ENCODE measurements around the gene SEMA3G. TPM values are rescaled to one million over a fixed set of nuclear protein-coding genes. Genes with fewer than 3 reads are reported as not detected.

Gene SEMA3G
- total RNA-seq, 1 donor from 2014 or later = not detected

GRCh38 chr3:52487788-52488691, 43.1 kb upstream of the SEMA3G start:
- H3K36me3 Mint-ChIP-seq (ENCODE audit: low read depth) = peaks cover 80% of the 10 kb centered on the region
- POLR2A ChIA-PET = interaction anchor here (0.5 kb wide), 1 partner anchor 37 kb away, joined by 3 read pairs; no protein-coding TSS in a partner anchor

GRCh38 chr3:52487050-52487787, 42.3 kb upstream of the SEMA3G start:
- DNase-seq (no peak), ATAC-seq (ENCODE audit: low read depth) (no peak)
- no peak for TF ChIP-seq CTCF (IDR thresholded peaks at IDR 0.05)
- no peak overlapping the region for H3K4me3 Mint-ChIP-seq
- intact Hi-C loops (cut with micrococcal nuclease) = no loop called here
- ChIA-PET POLR2A (no interaction called here), CTCF (no interaction called here)
- H3K27me3 Mint-ChIP-seq = no peaks in the 10 kb centered on the region
- H3K4me1 Mint-ChIP-seq = no peaks in the 10 kb centered on the region
- peaks cover 78% of the 10 kb centered on the region for H3K36me3 Mint-ChIP-seq (ENCODE audit: low read depth)
- no peak overlapping the region for H3K27ac Mint-ChIP-seq
- H3K9me3 Mint-ChIP-seq = no peaks in the 10 kb centered on the region

More at GRCh38 chr3:52487788-52488691, 43.1 kb upstream of the SEMA3G start:
- DNase-seq (no peak), ATAC-seq (ENCODE audit: low read depth) (no peak)
- H3K9me3 Mint-ChIP-seq = no peaks in the 10 kb centered on the region
- H3K27me3 Mint-ChIP-seq = no peaks in the 10 kb centered on the region
- intact Hi-C loops (cut with micrococcal nuclease) = no loop called here
- TF ChIP-seq CTCF (IDR thresholded peaks at IDR 0.05) = no peak
- no peak overlapping the region for H3K27ac Mint-ChIP-seq
- H3K4me3 Mint-ChIP-seq = no peak overlapping the region
- no peaks in the 10 kb centered on the region for H3K4me1 Mint-ChIP-seq
- CTCF ChIA-PET = no interaction called here

GRCh38 chr3:52484680-52485461, 40.0 kb upstream of the SEMA3G start:
- Mint-ChIP-seq H3K4me3 (no peak overlapping the region), H3K27me3 (no peaks in the 10 kb centered on the region), H3K4me1 (no peaks in the 10 kb centered on the region), H3K9me3 (no peaks in the 10 kb centered on the region), H3K36me3 (ENCODE audit: low read depth) (peaks cover 81% of the 10 kb centered on the region), H3K27ac (peak overlapping the region; percentile 56)
- TF ChIP-seq CTCF (IDR thresholded peaks at IDR 0.05) = no peak
- no peak for ATAC-seq (ENCODE audit: low read depth)
- ChIA-PET CTCF (no interaction called here), POLR2A (no interaction called here)
- DNase-seq = no peak
- intact Hi-C loops (cut with micrococcal nuclease) = no loop called here

GRCh38 chr3:52483577-52484381, 38.9 kb upstream of the SEMA3G start:
- DNase-seq = no peak
- intact Hi-C loops (cut with micrococcal nuclease) = no loop called here
- Mint-ChIP-seq H3K9me3 (no peaks in the 10 kb centered on the region), H3K4me3 (no peak overlapping the region), H3K4me1 (no peaks in the 10 kb centered on the region), H3K36me3 (ENCODE audit: low read depth) (peaks cover 81% of the 10 kb centered on the region), H3K27ac (no peak overlapping the region), H3K27me3 (no peaks in the 10 kb centered on the region)
- POLR2A ChIA-PET = no interaction called here
- no peak for TF ChIP-seq CTCF (IDR thresholded peaks at IDR 0.05)
- CTCF ChIA-PET = no interaction called here
- ATAC-seq (ENCODE audit: low read depth) = no peak

Measured in activated B cell treated with CpG ODN at 0.5 μM for 24 hours (primary cell).